GM18508 (cell line): ENCODE measurements around the gene INAVA.

ENCODE experiments used
- ATAC-seq: cut with Tn5 transposase; IDR thresholded peaks from one replicate; pipeline ENCODE4 v1.9.1; 2021; ENCODE audit warnings: moderate number of reproducible peaks; ENCODE audit not compliant: insufficient read depth, unreplicated experiment

Gene INAVA

GRCh38 chr1:200894712-200895442 is at the start of gene INAVA:
TSS of gene INAVA (plus strand) at chr1:200894900. CDS start at chr1:200898401, 3,501 bp downstream.
- ATAC-seq: no peak

GRCh38 chr1:200845360-200845759 is 49.3 kb upstream of the INAVA start:
- ATAC-seq: no peak

- no peak for ATAC-seq
Measured at GRCh38 chr1:200846398-200846797, 48.3 kb upstream of the INAVA start.

GRCh38 chr1:200849430-200849829 is 45.3 kb upstream of the INAVA start:
- ATAC-seq: no peak

- ATAC-seq: no peak
Measured at GRCh38 chr1:200850554-200850953, 44.1 kb upstream of the INAVA start.

- ATAC-seq: no peak
Measured at GRCh38 chr1:200856716-200857357, 37.9 kb upstream of the INAVA start.

GRCh38 chr1:200857804-200858203 is 36.9 kb upstream of the INAVA start:
- ATAC-seq: no peak

- no peak for ATAC-seq
Measured at GRCh38 chr1:200861937-200862647, 32.6 kb upstream of the INAVA start.

- ATAC-seq: no peak
Measured at GRCh38 chr1:200862713-200863415, 31.8 kb upstream of the INAVA start.

- ATAC-seq: no peak
Measured at GRCh38 chr1:200866116-200866515, 28.6 kb upstream of the INAVA start.

- peak; percentile 66 for ATAC-seq
Measured at GRCh38 chr1:200866521-200866920, 28.2 kb upstream of the INAVA start.

GRCh38 chr1:200867018-200867811 is 27.5 kb upstream of the INAVA start:
- peak; percentile 1 for ATAC-seq

- no peak for ATAC-seq
Measured at GRCh38 chr1:200869376-200869752, 25.3 kb upstream of the INAVA start.

GRCh38 chr1:200869753-200870391 is 24.8 kb upstream of the INAVA start:
- ATAC-seq: peak; percentile 31

GRCh38 chr1:200872446-200873115 is 22.1 kb upstream of the INAVA start, which contains the start of gene GPR25:
TSS of gene GPR25 (plus strand) at chr1:200872981. CDS start at chr1:200873038, 57 bp downstream.
- no peak for ATAC-seq

GRCh38 chr1:200873116-200873670 is 21.5 kb upstream of the INAVA start:
- ATAC-seq: no peak

GRCh38 chr1:200873671-200874397 is 20.9 kb upstream of the INAVA start:
- ATAC-seq: no peak

- no peak for ATAC-seq
Measured at GRCh38 chr1:200874694-200875093, 20.0 kb upstream of the INAVA start.
